Stimulated activated CD4-positive, alpha-beta T cell treated with anti-CD3 and anti-CD28 coated beads, Interleukin-1b, Interleukin-23, amount 100 ng/mL, for 1 hour (primary cell): Measurements from ENCODE around the gene CLDN34.

ENCODE experiments used
- DNase-seq, 2 donors: peaks; one replicate each; pipeline ENCODE4 v3.0.0-alpha.2; 2020; ENCODE audit warnings: low read depth in 2 of 2

The CLDN34 gene

GRCh38 chrX:10015723-10016518, 48.8 kb downstream of the CLDN34 start:
- no peak for DNase-seq

- DNase-seq = no peak
Observed at GRCh38 chrX:10016519-10017132, 49.5 kb downstream of the CLDN34 start.

- DNase-seq = no peak
Observed at GRCh38 chrX:10017872-10018271, 50.7 kb downstream of the CLDN34 start.
